ENCODE measurements around the gene KHNYN.

GRCh38 chr14:24397639-24398292 is 32.0 kb upstream of the KHNYN start:
- TF ChIP-seq CTCF (conservative IDR thresholded peaks at IDR 0.05 in 1 of 2, IDR thresholded peaks at IDR 0.05 in 1 of 2; ENCODE audit: extremely low read depth in 1 of 2, insufficient read depth in 1 of 2, low read depth in 1 of 2, low read length in 2 of 2), result no peak
- TF ChIP-seq EZH2 (IDR thresholded peaks at IDR 0.05; ENCODE audit: borderline replicate concordance, low read length), result no peak

Measured in mammary epithelial cell (primary cell).